Jurkat, Clone E6-1 (cell line): ENCODE results near the gene RYR3.

Experiments
- DNase-seq: peaks from one replicate; pipeline ENCODE4 v3.0.0-alpha.2; 2011; ENCODE audit warnings: low read depth, low spot score
- H3K4me3 ChIP-seq: 2 replicates; pipeline ENCODE4 v1.5.1; 2011; ENCODE audit warnings: mild to moderate bottlenecking, low read length, control low read depth, moderate library complexity

The RYR3 gene

DNA sequence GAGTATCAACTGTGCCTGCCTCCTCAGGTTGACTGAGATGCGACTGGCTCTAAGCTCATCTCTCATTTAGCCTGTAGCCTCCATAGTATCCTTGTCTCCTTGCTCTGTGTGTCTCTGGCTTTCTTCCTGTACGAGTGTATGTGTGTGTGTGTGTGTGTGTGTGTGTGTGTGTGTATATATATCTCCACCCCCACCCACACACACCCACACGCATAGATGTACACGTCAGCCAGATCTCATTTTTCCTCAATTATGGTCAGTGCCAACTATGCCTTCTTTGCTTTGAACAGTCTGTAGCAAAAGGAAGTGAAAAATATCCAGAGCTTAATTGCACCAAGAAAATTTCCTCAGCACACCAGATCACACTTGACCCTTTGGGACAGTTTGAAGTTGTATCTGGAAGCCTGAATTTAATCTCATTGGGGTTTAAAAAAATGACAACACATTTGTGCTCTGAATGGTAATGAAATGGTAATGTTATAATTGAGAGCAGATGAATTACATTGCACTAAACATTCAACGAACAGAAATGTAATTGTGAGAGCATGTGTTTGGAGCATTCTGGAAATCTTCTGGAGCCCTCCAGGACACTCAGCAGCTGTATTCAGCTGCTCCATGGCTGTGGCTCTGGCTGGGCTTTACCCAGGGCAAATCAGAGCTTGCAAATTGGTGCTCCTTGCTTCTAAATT is 63.6 kb downstream of the RYR3 start:
- H3K4me3 ChIP-seq: no peak overlapping the region
- no peak for DNase-seq

DNA sequence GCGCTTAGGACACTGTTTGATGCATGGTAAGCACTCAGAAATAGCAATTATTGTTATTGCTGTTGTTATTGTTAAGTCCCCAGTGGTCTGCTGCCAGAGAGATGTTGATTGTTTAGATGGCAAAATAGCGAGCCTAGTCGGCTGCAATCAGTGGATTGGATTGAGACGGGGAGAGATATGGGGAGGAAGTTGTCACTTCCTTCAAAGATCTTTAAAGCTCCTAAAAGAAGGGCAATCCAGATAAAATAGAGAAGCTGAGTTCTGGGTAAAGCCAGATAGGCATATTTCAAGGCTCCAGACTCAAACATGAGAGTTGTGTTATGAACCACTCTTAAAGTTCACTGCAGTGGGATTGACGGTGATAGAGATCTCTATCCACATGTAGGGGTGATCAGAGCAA is 64.5 kb downstream of the RYR3 start:
- no peak for DNase-seq
- no peak overlapping the region for H3K4me3 ChIP-seq

DNA sequence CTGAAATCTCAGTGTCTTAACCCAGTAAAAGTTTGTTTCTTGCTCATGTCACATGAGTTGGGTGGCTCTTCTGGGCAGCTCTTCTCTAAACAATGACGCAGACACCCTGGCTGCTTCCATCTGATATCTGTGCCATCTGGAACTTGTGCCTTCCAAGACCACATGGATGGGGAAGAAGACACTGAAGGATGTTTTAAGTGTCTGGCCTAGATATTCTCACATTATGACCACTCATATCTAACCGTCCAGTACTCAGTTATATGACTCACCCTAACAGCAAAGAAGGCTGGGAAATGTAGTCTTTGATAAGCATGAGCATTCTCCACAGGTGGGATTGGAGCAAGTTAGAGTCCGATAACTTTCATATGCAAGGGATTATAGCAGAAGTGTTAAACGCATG is 66.4 kb downstream of the RYR3 start:
- no peak overlapping the region for H3K4me3 ChIP-seq
- DNase-seq: no peak

DNA sequence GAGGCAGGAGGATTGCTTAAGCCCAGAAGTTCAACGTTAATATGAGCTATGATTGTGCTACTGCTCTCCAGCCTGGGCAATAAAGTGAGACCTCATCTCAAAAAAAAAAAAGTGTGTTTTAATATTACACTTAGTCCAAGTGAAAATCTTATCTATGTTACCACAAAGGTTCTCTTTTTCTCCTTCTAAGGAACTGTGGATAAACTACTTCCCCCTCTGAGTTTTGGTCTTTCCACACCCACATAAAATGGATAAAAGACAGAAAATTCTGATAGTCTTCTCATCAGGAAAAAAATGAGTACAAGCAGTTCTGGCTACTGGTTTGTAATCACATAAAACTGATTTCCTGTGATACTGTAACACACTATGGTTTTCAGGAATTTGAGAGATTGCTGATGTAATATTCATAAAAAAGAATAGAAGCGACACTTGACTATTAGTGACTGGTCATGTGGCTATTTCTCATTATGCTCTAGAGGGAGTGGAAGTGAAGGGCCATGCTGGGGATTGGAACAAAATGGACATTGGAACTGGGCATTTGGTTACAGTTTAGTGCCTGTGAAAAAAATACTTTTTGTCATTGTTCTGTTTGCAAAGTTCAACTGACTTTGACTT is 68.2 kb downstream of the RYR3 start:
- DNase-seq: no peak
- no peak overlapping the region for H3K4me3 ChIP-seq

DNA sequence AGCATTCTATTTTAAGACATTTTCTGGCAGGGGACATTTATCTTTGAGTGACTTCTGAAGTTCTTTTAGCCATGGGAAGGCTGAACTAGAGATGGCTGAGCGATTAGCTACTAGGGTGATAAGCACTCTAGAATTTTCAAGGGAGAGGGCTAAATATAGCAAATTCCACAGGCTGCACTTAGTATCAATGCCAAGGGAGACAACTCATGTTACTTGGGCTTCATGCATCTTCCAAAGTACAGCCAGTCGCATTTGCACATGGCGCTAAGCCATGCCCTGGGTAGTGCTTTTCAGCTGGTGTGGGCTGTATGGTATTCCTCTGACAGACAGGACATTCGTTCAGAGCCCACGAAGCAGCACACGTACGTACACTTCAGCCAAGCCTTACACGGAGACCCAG is 69.6 kb downstream of the RYR3 start:
- DNase-seq: no peak
- no peak overlapping the region for H3K4me3 ChIP-seq

DNA sequence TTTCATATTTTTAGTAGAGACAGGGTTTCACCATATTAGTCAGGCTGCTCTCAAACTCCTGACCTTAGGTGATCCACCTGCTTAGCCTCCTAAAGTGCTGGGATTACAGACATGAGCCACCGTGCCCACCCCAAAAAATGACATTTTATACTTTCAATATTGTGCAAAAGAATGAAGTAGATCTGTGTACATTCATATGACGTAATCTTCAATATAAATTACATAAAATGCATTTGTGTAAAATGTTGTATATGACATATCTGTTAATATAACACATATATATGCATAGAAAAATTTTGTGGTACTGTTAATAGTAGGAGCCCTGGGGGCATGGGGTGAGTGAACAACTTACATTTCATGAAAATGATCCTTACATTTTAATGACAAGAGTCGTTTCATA is 71.7 kb downstream of the RYR3 start:
- DNase-seq: no peak
- H3K4me3 ChIP-seq: no peak overlapping the region

DNA sequence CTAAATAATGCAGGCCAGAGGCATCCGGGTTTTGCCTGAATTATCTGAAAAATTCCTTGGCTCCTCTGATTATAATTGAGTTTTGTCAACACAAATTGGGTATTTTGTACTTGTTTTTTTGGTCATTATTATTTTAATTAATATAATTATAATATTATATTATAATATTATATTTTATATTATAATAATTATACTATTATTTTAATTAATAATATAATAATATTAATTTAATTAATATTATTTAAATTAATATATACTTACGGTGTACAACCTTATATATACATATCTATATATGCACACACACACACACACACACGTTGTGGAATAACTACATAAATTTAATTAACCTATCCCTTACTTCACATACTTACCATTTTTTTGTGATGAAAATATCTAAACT is 73.5 kb downstream of the RYR3 start:
- no peak for DNase-seq

DNA sequence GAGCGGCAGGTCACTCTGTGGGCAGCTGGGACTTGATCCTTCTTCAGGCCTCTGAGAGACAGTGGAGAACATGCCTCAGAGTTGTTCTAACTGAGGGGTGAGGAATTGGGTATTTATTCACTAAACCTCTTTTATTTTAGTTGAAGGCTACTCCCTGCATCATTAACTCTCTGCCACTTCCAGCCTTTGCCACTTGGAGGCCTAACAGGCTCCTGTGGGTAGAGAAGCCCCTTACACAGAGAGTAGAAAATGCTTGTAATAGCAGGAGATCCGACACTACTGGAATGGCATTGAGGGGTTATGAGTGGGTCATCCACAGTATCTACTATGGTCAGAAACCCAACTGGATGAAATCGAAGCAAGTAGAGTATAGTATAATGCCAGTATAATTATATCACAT is 81.7 kb downstream of the RYR3 start:
- H3K4me3 ChIP-seq: no peak overlapping the region
- DNase-seq: no peak

More for the DNA sequence above, 73.5 kb downstream of the RYR3 start:
- H3K4me3 ChIP-seq: no peak overlapping the region

DNA sequence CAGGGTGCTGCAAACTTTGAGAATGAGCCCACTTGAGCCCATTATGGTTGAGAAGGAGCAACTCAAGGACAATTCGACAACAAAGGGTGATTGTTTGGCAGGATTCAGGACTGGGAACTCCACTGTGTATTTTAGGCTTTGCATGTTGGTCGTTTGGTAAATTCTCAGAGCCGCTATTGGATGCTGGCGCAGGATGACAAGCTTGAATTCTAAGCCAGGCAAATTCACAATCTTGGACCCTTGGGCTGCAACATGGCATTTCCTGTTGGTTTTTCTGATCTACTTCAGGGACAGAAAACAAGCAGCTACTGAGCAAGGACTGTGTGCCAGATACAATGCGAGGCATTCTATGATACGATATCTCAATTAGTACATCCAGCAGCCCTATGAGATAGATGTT is 82.8 kb downstream of the RYR3 start:
- DNase-seq: no peak
- no peak overlapping the region for H3K4me3 ChIP-seq

DNA sequence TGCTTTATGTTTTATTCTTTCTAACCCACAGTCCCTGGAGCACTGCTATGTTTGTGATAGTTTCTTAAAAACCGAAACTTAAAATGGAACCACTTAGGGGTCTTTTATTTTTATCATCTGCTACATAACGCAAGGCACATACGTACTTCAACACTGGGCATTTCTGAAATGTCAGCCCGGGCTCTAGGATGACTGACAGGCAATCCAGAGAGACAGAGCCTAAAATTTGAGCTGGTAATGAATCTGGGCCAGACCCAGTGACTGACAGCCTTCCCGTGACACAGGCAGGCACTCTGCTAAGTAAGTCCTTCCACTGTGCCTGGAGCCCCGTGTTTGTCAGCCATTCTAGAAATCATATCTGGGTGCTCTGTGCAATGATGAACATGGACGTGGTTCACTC is 84.6 kb downstream of the RYR3 start:
- DNase-seq: no peak
- no peak overlapping the region for H3K4me3 ChIP-seq

DNA sequence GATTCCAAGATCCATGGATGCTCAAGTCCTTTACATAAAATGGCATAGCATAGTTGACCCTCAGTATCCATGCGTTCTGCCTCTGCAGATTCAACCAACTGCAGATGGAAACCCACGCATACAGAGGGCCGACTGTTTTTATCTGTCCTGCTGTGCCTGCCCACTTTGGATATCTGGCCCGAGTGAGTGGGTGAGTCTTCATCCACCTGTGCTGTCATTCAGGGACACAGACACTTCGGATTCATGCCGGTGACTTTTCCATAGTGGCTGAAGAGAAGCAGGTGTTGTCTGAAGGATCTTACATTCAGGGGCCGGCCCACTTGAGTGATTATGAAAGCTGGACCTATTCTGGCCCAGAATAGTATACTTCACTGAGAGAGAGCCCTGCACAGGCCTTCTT is 85.1 kb downstream of the RYR3 start:
- no peak overlapping the region for H3K4me3 ChIP-seq
- DNase-seq: no peak

DNA sequence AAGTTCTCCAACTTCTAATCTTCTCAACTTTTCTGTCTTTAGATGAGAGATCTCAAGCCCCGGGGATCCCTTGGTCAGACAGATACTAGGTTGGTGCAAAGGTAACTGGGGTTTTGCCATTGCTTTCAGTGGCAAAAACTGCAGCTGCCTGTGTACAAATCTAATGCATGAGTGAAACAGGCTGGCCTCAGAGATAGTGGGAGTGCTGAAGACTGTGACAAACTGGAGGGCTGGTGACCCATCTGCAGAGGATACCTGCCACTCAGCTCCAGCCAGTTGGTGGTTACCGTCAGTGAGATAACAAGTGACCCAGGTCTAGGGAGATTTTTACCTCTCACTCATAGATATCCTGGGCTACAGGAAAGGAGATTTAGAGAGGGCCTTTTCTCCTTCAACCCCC is 85.7 kb downstream of the RYR3 start:
- DNase-seq: no peak
- H3K4me3 ChIP-seq: no peak overlapping the region

DNA sequence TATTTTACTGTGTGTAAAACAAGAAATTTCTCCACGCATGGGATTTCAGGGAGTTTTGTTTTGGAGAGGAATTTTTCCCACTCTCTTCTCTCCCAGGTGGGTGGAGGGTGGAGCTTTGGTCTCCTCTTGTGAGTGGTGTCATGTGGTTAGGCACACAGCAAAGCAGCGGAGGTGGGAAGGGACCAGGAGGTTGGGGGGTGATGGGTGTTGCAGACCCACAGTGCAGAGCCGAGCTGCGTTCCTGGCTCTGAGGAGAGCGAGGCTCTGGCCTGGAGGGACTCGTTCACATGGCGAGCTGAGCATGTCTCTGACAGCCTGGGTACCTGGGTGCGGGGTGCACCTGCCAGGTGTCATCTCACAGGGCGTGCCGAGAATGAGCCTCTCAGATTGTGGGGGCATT is 87.8 kb downstream of the RYR3 start:
- no peak overlapping the region for H3K4me3 ChIP-seq
- no peak for DNase-seq

DNA sequence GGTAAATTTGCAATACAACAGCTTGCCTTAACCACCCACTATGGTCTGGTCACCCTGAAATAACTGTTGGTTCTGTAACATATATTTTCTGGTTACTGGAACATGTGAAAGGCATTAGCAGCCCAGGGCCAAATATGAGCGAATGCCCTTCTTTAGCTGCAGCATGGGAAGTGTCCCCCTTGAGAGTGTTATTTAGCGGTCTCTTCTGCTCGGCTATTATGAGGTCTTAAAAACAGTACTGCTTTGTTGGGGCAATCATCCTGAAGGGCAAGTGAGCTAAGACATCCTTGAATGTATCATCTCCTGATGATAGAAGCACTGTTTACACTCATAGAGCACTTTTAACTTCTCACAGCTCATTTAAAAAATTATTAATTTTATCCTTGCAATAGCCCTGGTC is 90.2 kb downstream of the RYR3 start:
- no peak overlapping the region for H3K4me3 ChIP-seq

DNA sequence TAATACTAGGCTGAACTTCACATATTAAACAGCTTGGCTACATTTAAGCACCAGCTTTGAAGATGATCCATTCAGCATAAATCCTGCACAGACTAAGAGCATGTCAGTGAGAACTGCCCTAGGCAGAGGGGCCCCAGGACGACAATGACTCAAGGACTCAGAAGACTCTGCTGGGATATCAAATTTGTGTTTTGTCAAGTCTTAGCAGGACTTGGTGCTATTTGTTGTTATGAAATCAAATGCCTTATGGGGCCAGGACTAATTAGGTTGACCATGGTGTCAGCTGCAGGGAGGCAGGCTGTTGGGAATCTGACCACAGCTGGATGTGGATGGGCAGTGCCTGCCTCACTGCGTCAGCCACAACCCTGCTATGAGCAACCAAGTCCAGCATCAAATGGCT is 91.8 kb downstream of the RYR3 start:
- no peak for DNase-seq
- H3K4me3 ChIP-seq: no peak overlapping the region

More for the DNA sequence above, 90.2 kb downstream of the RYR3 start:
- DNase-seq: no peak

DNA sequence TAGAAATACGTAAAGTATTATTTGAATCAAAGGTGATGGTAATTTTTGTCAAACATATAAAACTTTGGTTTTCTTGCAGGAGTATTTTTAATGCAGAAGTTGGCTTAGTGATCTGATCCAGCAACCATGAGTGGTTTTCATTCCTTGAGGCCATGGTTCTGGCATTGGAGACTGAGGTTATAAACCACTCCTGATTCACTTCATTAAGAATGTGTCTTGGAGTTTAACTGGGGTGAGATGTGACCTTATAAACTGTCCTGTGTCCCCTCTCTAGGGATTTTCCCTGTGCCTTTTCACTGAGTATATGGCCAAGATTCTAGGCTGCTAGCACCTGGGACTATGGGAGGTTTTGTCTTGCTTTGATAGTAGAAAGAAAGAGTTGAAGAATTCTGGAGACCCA is 94.3 kb downstream of the RYR3 start:
- no peak for DNase-seq
- H3K4me3 ChIP-seq: no peak overlapping the region

DNA sequence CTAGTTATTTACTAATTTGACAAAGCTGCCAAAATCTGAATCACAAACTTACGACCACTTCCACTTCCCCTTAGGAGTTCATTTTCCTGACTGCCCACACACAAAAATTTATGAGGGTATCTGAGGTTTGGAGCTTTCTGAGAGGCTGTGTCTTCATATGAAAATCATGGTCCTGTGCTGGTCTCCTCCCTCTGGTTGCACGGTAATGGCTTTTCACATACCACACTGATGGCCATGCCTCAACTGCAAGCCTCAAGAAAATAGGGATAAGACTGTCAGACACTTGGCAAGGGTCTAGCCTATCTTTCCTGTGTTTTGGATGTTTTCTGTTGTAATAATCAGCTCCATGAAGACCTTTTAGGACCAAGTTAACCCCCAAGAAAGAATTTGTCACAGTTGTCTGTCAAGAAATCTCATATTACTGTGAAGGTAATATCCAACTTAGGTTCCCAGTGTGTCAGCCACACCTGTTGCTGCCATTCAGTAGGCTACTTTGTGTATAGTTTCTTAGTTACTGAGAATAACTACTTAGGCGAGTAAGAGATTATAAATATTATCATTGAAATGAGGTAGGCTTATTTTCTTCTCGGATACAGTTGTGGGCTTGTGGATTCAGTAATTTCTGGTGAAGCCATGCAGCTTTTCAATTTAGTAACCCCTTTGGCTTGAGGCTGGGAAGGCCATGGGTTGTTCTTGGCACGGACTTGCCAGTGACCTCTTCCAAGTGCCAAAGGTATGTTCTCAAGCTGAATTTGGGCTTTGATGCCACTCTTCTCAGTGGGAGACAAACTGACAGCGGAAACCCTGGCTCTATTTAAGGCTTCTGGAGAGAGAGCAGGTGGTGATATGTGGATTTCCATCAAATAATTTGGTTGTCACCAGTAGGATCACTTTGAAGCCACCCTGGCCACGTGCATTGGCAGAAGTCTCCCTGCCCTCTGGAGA is 101.1 kb downstream of the RYR3 start:
- H3K4me3 ChIP-seq: no peak overlapping the region
- no peak for DNase-seq

DNA sequence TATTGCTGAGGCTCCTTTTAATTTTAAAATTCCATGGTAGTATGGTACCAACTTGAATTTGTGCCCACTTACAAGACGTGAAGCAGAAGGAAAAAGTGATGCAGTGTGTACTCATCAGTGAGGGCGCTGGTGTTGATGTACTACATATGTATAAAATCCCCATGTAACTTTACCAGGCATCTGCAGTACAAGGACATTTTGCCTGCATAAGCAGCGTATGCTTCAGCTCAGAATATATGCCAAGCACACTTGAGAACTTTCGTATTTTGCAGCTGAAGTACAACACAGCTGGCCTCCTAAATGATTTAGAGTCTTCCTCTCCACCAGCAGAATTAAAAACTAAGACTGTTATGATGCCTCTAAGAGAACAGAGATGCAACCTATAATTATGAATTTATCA is 108.9 kb downstream of the RYR3 start:
- no peak for DNase-seq
- no peak overlapping the region for H3K4me3 ChIP-seq

DNA sequence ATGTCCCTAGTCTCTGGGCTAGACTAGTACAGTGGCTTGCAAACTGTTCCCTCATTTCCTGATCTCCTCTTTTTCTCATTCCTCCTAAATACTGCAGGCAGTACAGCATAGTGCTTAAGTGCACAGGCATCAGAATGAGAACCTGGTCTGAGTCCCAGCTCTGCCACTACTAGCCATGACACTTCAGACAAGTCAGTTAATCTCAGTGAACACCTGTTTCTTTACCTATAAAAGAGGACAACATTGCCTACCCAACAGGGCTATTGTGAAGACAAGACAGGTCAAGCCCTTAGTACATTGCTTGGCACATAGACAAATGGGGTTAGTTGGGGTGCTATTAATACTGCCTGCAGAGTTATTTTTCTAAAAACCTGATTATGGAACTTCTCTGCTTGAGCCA is 113.3 kb downstream of the RYR3 start:
- DNase-seq: no peak
- no peak overlapping the region for H3K4me3 ChIP-seq

DNA sequence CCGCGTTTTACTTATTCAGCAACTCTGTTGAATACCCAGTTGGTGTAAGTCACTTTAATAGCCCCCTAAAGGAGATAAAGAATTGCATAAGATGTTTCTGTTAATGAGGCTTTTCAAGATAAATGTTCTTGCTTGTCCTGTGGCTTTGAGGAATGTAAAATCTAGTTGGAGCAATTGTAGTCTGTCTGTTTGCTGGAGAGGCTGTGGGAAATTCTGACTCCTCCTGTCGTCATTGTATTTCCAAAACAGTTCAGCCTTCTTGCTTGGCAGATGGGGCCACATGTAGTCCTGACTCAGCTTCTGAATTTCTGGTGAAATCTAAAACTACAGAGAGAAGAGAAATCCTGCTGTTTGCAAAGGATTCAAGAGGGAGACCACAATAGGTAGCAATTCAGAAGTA is 114.4 kb downstream of the RYR3 start:
- no peak overlapping the region for H3K4me3 ChIP-seq
- DNase-seq: no peak
